Heart left ventricle (tissue), 13 donors: ENCODE data around the gene ST6GAL2.

Experiments used
- CTCF ChIP-seq, 12 donors: fragments of 200-600 bp; sonication (generic) in 4 of 12; IDR thresholded peaks; one replicate each; pipeline versions ENCODE4 v1.5.0 to v1.8.0; 2018 to 2022; ENCODE audit warnings: antibody characterized with exemption in 12 of 12, mild to moderate bottlenecking in 5 of 12
- POLR2A ChIP-seq, 2 donors: fragments of 450-650 bp; IDR thresholded peaks; one replicate each; pipeline ENCODE4 v1.6.1; 2017; ENCODE audit warnings: antibody characterized with exemption in 2 of 2, mild to moderate bottlenecking in 2 of 2, moderate library complexity in 2 of 2
- donor health status: ischemic (EF 13 %, LVEDD 7.1; RV severe dilation, severe dysfunction).
- donor health status: DM: no; HTN: yes; CAD: no.
- donor health status: DM: no; HTN: no; CAD: no.
- donor health status: ischemic (EF 25% LVEDD 6.9; RV normal size, moderate dysfunction).
- donor health status: ischemic (EF 25% LVEDD 5.7; RV mildly dilated, moderate dysfunction).
- donor health status: ischemic (EF 35%, LVEDD 5.7; RV mildly dilated, moderate dysfunction).
- donor health status: nonischemic (EF 11% LVEDD 7.7; RV severe dilation, severe dysfunction).
- donor health status: DM: yes; HTN: yes; CAD: no.
- donor health status: PGD.
- donor health status: ischemic (EF 29% LVEDD 5.4; RV normal size, mild dysfunction).
- donor health status: nonischemic (EF 23%, LVEDD 6.1; RV moderate dilation, normal function).

DNA sequence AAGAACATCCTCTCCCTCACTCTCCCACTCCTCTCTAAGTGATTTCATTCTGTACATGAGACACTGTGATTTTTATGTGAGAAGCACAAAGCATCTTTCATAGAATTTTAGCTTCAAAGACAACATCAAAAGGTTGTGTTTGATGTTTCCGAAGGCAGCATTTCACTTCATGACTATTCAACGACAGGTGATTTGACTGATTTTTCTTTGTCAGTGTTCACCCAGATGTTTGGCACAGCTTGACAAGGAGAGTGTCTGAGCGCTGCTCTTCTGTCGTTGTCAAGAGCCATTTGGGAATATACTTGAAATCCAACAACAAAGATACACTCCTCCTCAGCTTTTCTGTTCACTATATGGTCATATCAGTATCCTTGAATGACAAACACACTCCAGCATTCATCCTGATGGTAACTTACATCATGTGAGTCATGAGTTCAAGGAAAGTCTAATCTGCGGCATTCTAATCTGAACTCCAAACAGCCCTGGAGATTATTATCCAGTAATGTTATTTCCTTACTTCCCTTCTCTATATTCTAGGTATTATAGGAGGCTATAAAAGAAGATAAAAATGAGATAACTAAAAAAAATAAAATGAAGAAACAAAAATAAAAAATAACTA, 45.9 kb upstream of the ST6GAL2 start:
- no peak for TF ChIP-seq CTCF (IDR thresholded peaks at IDR 0.05)
- TF ChIP-seq POLR2A (IDR thresholded peaks at IDR 0.05): no peak
